Activated naive CD4-positive, alpha-beta T cell treated with anti-CD3 and anti-CD28 coated beads, Interleukin-2, amount 50 U/mL, for 16 hours (primary cell): Measurements from ENCODE around the gene ADAMTSL2.

Experiments
- DNase-seq: peaks from one replicate; pipeline ENCODE4 v3.0.0-alpha.2; 2020

The ADAMTSL2 gene

GRCh38 chr9:133591985-133592384 lies 57.5 kb downstream of the ADAMTSL2 start:
- DNase-seq = no peak

GRCh38 chr9:133592731-133593409 lies 58.4 kb downstream of the ADAMTSL2 start:
- DNase-seq = no peak

- no peak for DNase-seq
These were observed 59.2 kb downstream of the ADAMTSL2 start for GRCh38 chr9:133593587-133594253.

GRCh38 chr9:133594310-133594709 lies 59.8 kb downstream of the ADAMTSL2 start:
- no peak for DNase-seq

GRCh38 chr9:133595910-133596309 lies 61.4 kb downstream of the ADAMTSL2 start:
- no peak for DNase-seq

GRCh38 chr9:133597316-133597957 lies 62.9 kb downstream of the ADAMTSL2 start:
- DNase-seq = no peak

GRCh38 chr9:133598978-133599377 lies 64.5 kb downstream of the ADAMTSL2 start:
- no peak for DNase-seq

- no peak for DNase-seq
These were observed 65.1 kb downstream of the ADAMTSL2 start for GRCh38 chr9:133599470-133600173.

- DNase-seq = no peak
These were observed 66.2 kb downstream of the ADAMTSL2 start for GRCh38 chr9:133600739-133601138.

GRCh38 chr9:133601746-133602145 lies 67.2 kb downstream of the ADAMTSL2 start:
- DNase-seq = no peak

- no peak for DNase-seq
These were observed 67.8 kb downstream of the ADAMTSL2 start for GRCh38 chr9:133602277-133602676.

GRCh38 chr9:133603135-133603927 lies 68.8 kb downstream of the ADAMTSL2 start:
- no peak for DNase-seq

- DNase-seq = no peak
These were observed 69.7 kb downstream of the ADAMTSL2 start for GRCh38 chr9:133604214-133604613.

- DNase-seq = no peak
These were observed 70.4 kb downstream of the ADAMTSL2 start for GRCh38 chr9:133604856-133605255.

- DNase-seq = no peak
These were observed 70.9 kb downstream of the ADAMTSL2 start for GRCh38 chr9:133605446-133605845.

GRCh38 chr9:133605856-133606707 lies 71.6 kb downstream of the ADAMTSL2 start:
- DNase-seq = no peak

GRCh38 chr9:133606708-133607025 lies 72.2 kb downstream of the ADAMTSL2 start:
- no peak for DNase-seq

GRCh38 chr9:133607381-133607780 lies 72.9 kb downstream of the ADAMTSL2 start:
- DNase-seq = no peak

- no peak for DNase-seq
These were observed 73.5 kb downstream of the ADAMTSL2 start for GRCh38 chr9:133607976-133608375.

GRCh38 chr9:133608382-133608781 lies 73.9 kb downstream of the ADAMTSL2 start:
- no peak for DNase-seq

GRCh38 chr9:133608889-133609288 lies 74.4 kb downstream of the ADAMTSL2 start:
- no peak for DNase-seq
